ENCODE data around the gene STAM. TPM values are rescaled to one million over a fixed set of nuclear protein-coding genes. Genes with fewer than 3 reads are reported as not detected.

Gene STAM
- total RNA-seq, 2 donors from 2014 or later = 7.3 to 15.5 TPM

GRCh38 chr10:17606547-17607040 is 37.4 kb upstream of the STAM start:
- intact Hi-C loops (cut with DNase I) = loop anchor here (5.0 to 10.0 kb wide), 2 partner anchors 141 to 268 kb away; no protein-coding TSS in a partner anchor
- Histone ChIP-seq H3K36me3 (replicated peaks in 1 of 2; ENCODE audit: insufficient read depth in 1 of 2, low read depth in 2 of 2) (no peaks in the 10 kb centered on the region), H3K27me3 (no peaks in the 10 kb centered on the region), H3K4me3 (no peak overlapping the region), H3K9me3 (no peaks in the 10 kb centered on the region), H3K4me1 (no peaks in the 10 kb centered on the region), H3K27ac (no peak overlapping the region)
- no peak for TF ChIP-seq POLR2A (IDR thresholded peaks at IDR 0.05)
- no peak for ATAC-seq
- WGBS, 2 donors = 41 to 46% methylated on average over 3 of the region's 3 CpGs
- DNase-seq = no peak

GRCh38 chr10:17607060-17607459 is 36.9 kb upstream of the STAM start:
- Histone ChIP-seq H3K27ac (no peak overlapping the region), H3K27me3 (no peaks in the 10 kb centered on the region), H3K9me3 (no peaks in the 10 kb centered on the region), H3K4me3 (no peak overlapping the region), H3K36me3 (replicated peaks in 1 of 2; ENCODE audit: insufficient read depth in 1 of 2, low read depth in 2 of 2) (no peaks in the 10 kb centered on the region), H3K4me1 (no peaks in the 10 kb centered on the region)
- WGBS, 2 donors = 21 to 32% methylated on average over 2 of the region's 2 CpGs
- intact Hi-C loops (cut with DNase I) = loop anchor here (5.0 to 10.0 kb wide), 2 partner anchors 140 to 268 kb away; no protein-coding TSS in a partner anchor
- no peak for TF ChIP-seq POLR2A (IDR thresholded peaks at IDR 0.05)
- DNase-seq (no peak), ATAC-seq (no peak)

- Histone ChIP-seq H3K36me3 (replicated peaks in 1 of 2; ENCODE audit: insufficient read depth in 1 of 2, low read depth in 2 of 2) (no peaks in the 10 kb centered on the region), H3K9me3 (no peaks in the 10 kb centered on the region), H3K27ac (no peak overlapping the region), H3K4me1 (no peaks in the 10 kb centered on the region), H3K27me3 (no peaks in the 10 kb centered on the region), H3K4me3 (no peak overlapping the region)
- WGBS, 2 donors = 52 to 54% methylated on average over 9 of the region's 9 CpGs
- intact Hi-C loops (cut with DNase I) = loop anchor here (5.0 to 10.0 kb wide), 2 partner anchors 140 to 267 kb away; no protein-coding TSS in a partner anchor
- DNase-seq (peak in 1 of 4 donors; percentile 29), ATAC-seq (peak; percentile 85)
- no peak for TF ChIP-seq POLR2A (IDR thresholded peaks at IDR 0.05)
- TF ChIP-seq, protein P1, sequence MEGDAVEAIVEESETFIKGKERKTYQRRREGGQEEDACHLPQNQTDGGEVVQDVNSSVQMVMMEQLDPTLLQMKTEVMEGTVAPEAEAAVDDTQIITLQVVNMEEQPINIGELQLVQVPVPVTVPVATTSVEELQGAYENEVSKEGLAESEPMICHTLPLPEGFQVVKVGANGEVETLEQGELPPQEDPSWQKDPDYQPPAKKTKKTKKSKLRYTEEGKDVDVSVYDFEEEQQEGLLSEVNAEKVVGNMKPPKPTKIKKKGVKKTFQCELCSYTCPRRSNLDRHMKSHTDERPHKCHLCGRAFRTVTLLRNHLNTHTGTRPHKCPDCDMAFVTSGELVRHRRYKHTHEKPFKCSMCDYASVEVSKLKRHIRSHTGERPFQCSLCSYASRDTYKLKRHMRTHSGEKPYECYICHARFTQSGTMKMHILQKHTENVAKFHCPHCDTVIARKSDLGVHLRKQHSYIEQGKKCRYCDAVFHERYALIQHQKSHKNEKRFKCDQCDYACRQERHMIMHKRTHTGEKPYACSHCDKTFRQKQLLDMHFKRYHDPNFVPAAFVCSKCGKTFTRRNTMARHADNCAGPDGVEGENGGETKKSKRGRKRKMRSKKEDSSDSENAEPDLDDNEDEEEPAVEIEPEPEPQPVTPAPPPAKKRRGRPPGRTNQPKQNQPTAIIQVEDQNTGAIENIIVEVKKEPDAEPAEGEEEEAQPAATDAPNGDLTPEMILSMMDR (IDR thresholded peaks at IDR 0.05) = peak; percentile 74 to 95 (median 91)
Measured at GRCh38 chr10:17607603-17608332, 36.2 kb upstream of the STAM start.

- TF ChIP-seq, protein P1 (IDR thresholded peaks at IDR 0.05) = no peak
- no peak for TF ChIP-seq POLR2A (IDR thresholded peaks at IDR 0.05)
- WGBS, 2 donors = 83 to 86% methylated on average over 13 of the region's 13 CpGs
- no peak for DNase-seq
- no peak for ATAC-seq
- H3K27me3 ChIP-seq = no peaks in the 10 kb centered on the region
- H3K4me1 ChIP-seq = no peaks in the 10 kb centered on the region
- intact Hi-C loops (cut with DNase I) = loop anchor here (5.0 to 10.0 kb wide), 2 partner anchors 138 to 265 kb away; no protein-coding TSS in a partner anchor
- no peaks in the 10 kb centered on the region for H3K36me3 ChIP-seq (replicated peaks in 1 of 2; ENCODE audit: insufficient read depth in 1 of 2, low read depth in 2 of 2)
- no peak overlapping the region for H3K27ac ChIP-seq
- no peaks in the 10 kb centered on the region for H3K9me3 ChIP-seq
- no peak overlapping the region for H3K4me3 ChIP-seq
Measured at GRCh38 chr10:17609523-17610079, 34.4 kb upstream of the STAM start.

GRCh38 chr10:17616403-17617030 is 27.4 kb upstream of the STAM start:
- H3K36me3 ChIP-seq (replicated peaks in 1 of 2; ENCODE audit: insufficient read depth in 1 of 2, low read depth in 2 of 2) = no peaks in the 10 kb centered on the region
- ATAC-seq (peak; percentile 90), DNase-seq (peak; percentile 69 to 85 (median 75))
- peak overlapping the region; percentile 41 to 55 for H3K4me3 ChIP-seq
- TF ChIP-seq POLR2A (IDR thresholded peaks at IDR 0.05) = no peak
- TF ChIP-seq, protein P1 (IDR thresholded peaks at IDR 0.05) = no peak
- intact Hi-C loops (cut with DNase I) = no loop called here
- H3K27ac ChIP-seq = peak overlapping the region; percentile 54 to 89 (median 78)
- 1 to 3% methylated on average over 18 to 42 of the region's 48 CpGs for WGBS, 2 donors
- H3K4me1 ChIP-seq = peaks cover 10% of the 10 kb centered on the region
- H3K9me3 ChIP-seq = no peaks in the 10 kb centered on the region
- no peaks in the 10 kb centered on the region for H3K27me3 ChIP-seq
